Heart right ventricle (tissue), 16 donors: ENCODE measurements around the gene KCNQ1. TPM values are rescaled to one million over a fixed set of nuclear protein-coding genes. Genes with fewer than 3 reads are reported as not detected.

Experiments used
- ATAC-seq, 8 donors: fragments of 200-7000 bp; cut with Tn5 transposase; one replicate each; pipeline ENCODE4 v1.9.1; 2020; ENCODE audit warnings: mild to moderate bottlenecking in 8 of 8, moderate library complexity in 8 of 8, moderate number of reproducible peaks in 1 of 8
- DNase-seq, 2 donors: peaks; one replicate each; pipeline ENCODE4 v3.0.0-alpha.2; 2020
- H3K27ac ChIP-seq, 10 donors: fragments of 200-600 bp; sonication (generic) in 2 of 10; one replicate each; pipeline versions ENCODE4 v1.5.0 to v1.8.0; 2020 to 2022; ENCODE audit warnings: mild to moderate bottlenecking in 3 of 10
- H3K27me3 ChIP-seq, 7 donors: fragments of 200-600 bp; one replicate each; pipeline ENCODE4 v1.8.0; 2021 to 2022; ENCODE audit warnings: mild to moderate bottlenecking in 2 of 7
- H3K36me3 ChIP-seq, 9 donors: fragments of 200-600 bp; sonication (generic) in 1 of 9; one replicate each; pipeline versions ENCODE4 v1.5.0 to v1.8.0; 2020 to 2022; ENCODE audit warnings: mild to moderate bottlenecking in 2 of 9
- H3K4me1 ChIP-seq, 9 donors: fragments of 200-600 bp; sonication (generic) in 1 of 9; one replicate each; pipeline versions ENCODE4 v1.5.0 to v1.8.0; 2020 to 2022; ENCODE audit warnings: mild to moderate bottlenecking in 4 of 9
- H3K4me3 ChIP-seq, 10 donors: fragments of 200-600 bp; sonication (generic) in 2 of 10; one replicate each; pipeline versions ENCODE4 v1.5.0 to v1.8.0; 2020 to 2022; ENCODE audit warnings: mild to moderate bottlenecking in 7 of 10, moderate library complexity in 2 of 10
- H3K9me3 ChIP-seq, 11 donors: fragments of 200-600 bp in 10 of 11; sonication (generic) in 2 of 11; one replicate each; pipeline versions ENCODE4 v1.5.0 to v1.8.0; 2013 to 2022; ENCODE audit warnings: mild to moderate bottlenecking in 2 of 11, control low read depth in 1 of 11, moderate library complexity in 1 of 11
- CTCF ChIP-seq, 9 donors: fragments of 200-600 bp; sonication (generic) in 2 of 9; IDR thresholded peaks; one replicate each; pipeline versions ENCODE4 v1.5.0 to v1.8.0; 2021 to 2022; ENCODE audit warnings: antibody characterized with exemption in 9 of 9, mild to moderate bottlenecking in 5 of 9, moderate library complexity in 1 of 9
- WGBS, 2 donors: extraction: QIAGEN DNeasy Blood & Tissue Kit; methylation state at CpG; one replicate each; pipeline ENCODE4 v1.1.7; 2013; ENCODE audit warnings: inconsistent platforms in 1 of 2; 5-methylcytosine and 5-hydroxymethylcytosine counted together
- intact Hi-C, 10 donors: fragments of 100-400 bp; cut with DNase I; formaldehyde crosslinking; loops; one replicate each; pipeline versions ENCODE4 v1.11.1 to v1.14.2; 2022
- polyA plus RNA-seq, 2 donors: library from polyadenylated mRNA; stranded (reverse); fragments of 200-250 nt; gene quantifications; one replicate each; pipeline ENCODE4 v1.2.3, GENCODE V29; 2013
- total RNA-seq, 10 donors: library from RNA; stranded (reverse); fragmentation: NEBNext Ultra II Directional in 3 of 10; extraction: Animal tissue kit (Norgen Biotek cat#: 25700) in 3 of 10; gene quantifications; one replicate each; pipeline versions ENCODE4 v1.2.1 to v1.2.4, GENCODE V29; 2021 to 2023
- donor health status: Arrhythmogenic right ventricular cardiomyopathy.
- donor health status: ischemic (EF 13 %, LVEDD 7.1; RV severe dilation, severe dysfunction).
- donor health status: healthy with polysubstance abuse.
- donor health status: DM: no; HTN: yes; CAD: no.
- donor health status: DM: no; HTN: no; CAD: no.
- donor health status: ischemic (EF 25% LVEDD 6.9; RV normal size, moderate dysfunction).
- donor health status: ischemic (EF 25% LVEDD 5.7; RV mildly dilated, moderate dysfunction).
- donor health status: healthy.
- donor health status: DM: yes; HTN: yes; CAD: no.
- donor health status: Ischemic cardiomyopathy.
- donor health status: ischemic (EF 35%, LVEDD 5.7; RV mildly dilated, moderate dysfunction).
- donor health status: nonischemic (EF 11% LVEDD 7.7; RV severe dilation, severe dysfunction).
- donor health status: DM: yes; HTN: yes; CAD: no.
- donor health status: PGD.
- donor health status: ischemic (EF 29% LVEDD 5.4; RV normal size, mild dysfunction).
- donor health status: nonischemic (EF 23%, LVEDD 6.1; RV moderate dilation, normal function).

Gene KCNQ1
- total and polyA plus RNA-seq, 12 donors: 19.9 to 48.2 (median 33.7) TPM

GRCh38 chr11:2669634-2670469 is 225.0 kb downstream of the KCNQ1 start:
- DNase-seq (peak in 1 of 2 donors; percentile 2), ATAC-seq (no peak)
- H3K27me3 ChIP-seq: no peaks in the 10 kb centered on the region
- H3K4me3 ChIP-seq: no peak overlapping the region
- no peak for TF ChIP-seq CTCF (IDR thresholded peaks at IDR 0.05)
- no peak overlapping the region for H3K27ac ChIP-seq
- peaks cover 0 to 10% (median 0%) of the 10 kb centered on the region in 9 donors for H3K36me3 ChIP-seq
- intact Hi-C loops: loop anchor here in 1 of 10 donors (10.0 kb wide), 1 partner anchor 125 kb away; no protein-coding TSS in a partner anchor
- H3K4me1 ChIP-seq: peaks cover 0 to 32% (median 14%) of the 10 kb centered on the region in 9 donors
- no peaks in the 10 kb centered on the region for H3K9me3 ChIP-seq
- 93 to 96% methylated on average over 8 of the region's 8 CpGs for WGBS, 2 donors

- Histone ChIP-seq H3K27me3 (no peaks in the 10 kb centered on the region), H3K4me1 (peaks cover 0 to 40% (median 22%) of the 10 kb centered on the region in 9 donors), H3K36me3 (peaks cover 0 to 10% (median 0%) of the 10 kb centered on the region in 9 donors), H3K4me3 (no peak overlapping the region), H3K9me3 (no peaks in the 10 kb centered on the region), H3K27ac (no peak overlapping the region)
- DNase-seq: peak in 1 of 2 donors; percentile 1
- 0 to 90% methylated on average over 1 of the region's 1 CpG for WGBS, 2 donors
- no peak for TF ChIP-seq CTCF (IDR thresholded peaks at IDR 0.05)
- intact Hi-C loops: loop anchor here in 1 of 10 donors (10.0 kb wide), 1 partner anchor 126 kb away; no protein-coding TSS in a partner anchor
- ATAC-seq: no peak
These were observed 225.8 kb downstream of the KCNQ1 start for GRCh38 chr11:2670541-2671100.

DNA sequence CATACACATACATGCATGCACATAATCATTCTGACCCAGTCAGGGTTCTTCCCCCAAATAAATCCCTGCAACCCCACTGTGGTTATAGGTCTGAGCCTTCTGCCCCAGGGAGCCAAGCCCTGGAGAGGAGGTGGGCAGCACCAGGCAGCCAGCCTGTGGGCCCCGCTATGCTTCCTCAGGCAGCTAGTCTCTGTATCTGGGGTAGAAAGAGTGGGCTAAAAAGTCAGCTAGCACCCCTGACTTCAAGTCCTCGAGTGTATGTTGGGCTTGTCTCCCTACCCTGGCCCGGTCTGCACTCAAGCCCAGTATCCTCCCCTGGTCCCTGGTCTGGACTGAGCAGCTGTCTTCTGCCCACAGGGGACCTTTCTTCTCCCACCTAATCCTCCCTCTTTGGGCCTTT is 226.9 kb downstream of the KCNQ1 start:
- no peak overlapping the region for H3K27ac ChIP-seq
- no peaks in the 10 kb centered on the region for H3K9me3 ChIP-seq
- peaks cover 0 to 43% (median 27%) of the 10 kb centered on the region in 9 donors for H3K4me1 ChIP-seq
- 94 to 95% methylated on average over 3 of the region's 3 CpGs for WGBS, 2 donors
- DNase-seq: peak in 1 of 2 donors; percentile 2
- no peaks in the 10 kb centered on the region for H3K27me3 ChIP-seq
- intact Hi-C loops: loop anchor here in 1 of 10 donors (10.0 kb wide), 1 partner anchor 127 kb away; no protein-coding TSS in a partner anchor
- no peak overlapping the region for H3K4me3 ChIP-seq
- no peak for ATAC-seq
- TF ChIP-seq CTCF (IDR thresholded peaks at IDR 0.05): no peak
- peaks cover 0 to 10% (median 0%) of the 10 kb centered on the region in 9 donors for H3K36me3 ChIP-seq

DNA sequence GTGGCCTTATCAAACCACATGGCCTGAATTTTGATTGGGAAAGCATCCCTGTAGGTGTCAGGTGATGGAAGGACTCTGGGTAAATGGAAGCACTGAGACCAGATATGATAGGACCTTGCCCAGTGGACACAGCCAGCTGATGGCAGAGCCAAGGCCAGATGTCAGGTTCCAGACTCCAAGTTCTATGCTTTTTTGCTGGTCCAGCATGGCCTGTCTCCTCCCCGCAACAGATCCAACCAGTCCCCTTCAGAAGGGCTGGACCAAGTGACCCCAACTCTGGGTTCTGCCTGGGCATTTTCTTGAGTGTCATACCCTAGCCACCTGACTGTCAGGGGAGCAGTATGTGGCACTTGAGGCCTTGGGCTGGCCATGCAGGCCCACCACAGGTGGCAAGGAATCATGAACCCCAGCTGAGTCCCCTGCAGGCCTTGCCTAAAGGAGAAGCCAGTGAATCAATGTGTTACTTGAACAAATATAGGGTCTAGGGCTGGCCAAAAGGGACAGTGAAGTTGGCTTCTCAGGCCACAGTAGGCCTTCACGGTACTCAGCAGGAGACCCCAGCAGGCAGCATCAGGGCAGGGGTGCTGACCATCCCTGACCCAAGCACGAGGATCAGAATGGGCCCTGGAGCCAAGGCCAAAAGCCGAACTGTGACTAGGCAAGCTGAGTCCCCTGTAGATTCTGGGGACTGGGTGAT is 227.9 kb downstream of the KCNQ1 start:
- DNase-seq (no peak), ATAC-seq (no peak)
- H3K27ac ChIP-seq: no peak overlapping the region
- no peaks in the 10 kb centered on the region for H3K27me3 ChIP-seq
- H3K36me3 ChIP-seq: peaks cover 0 to 7% (median 0%) of the 10 kb centered on the region in 9 donors
- no peak for TF ChIP-seq CTCF (IDR thresholded peaks at IDR 0.05)
- intact Hi-C loops: loop anchor here in 1 of 10 donors (10.0 kb wide), 1 partner anchor 128 kb away; no protein-coding TSS in a partner anchor
- H3K9me3 ChIP-seq: no peaks in the 10 kb centered on the region
- H3K4me3 ChIP-seq: no peak overlapping the region
- WGBS, 2 donors: 97 to 100% methylated on average over 4 of the region's 4 CpGs
- peaks cover 0 to 43% (median 27%) of the 10 kb centered on the region in 9 donors for H3K4me1 ChIP-seq
